IPS-18a (cell line): ENCODE results near the gene FRY.
"Not testable (repeated sequence)": the region's sequence is repeated elsewhere in the genome, so short reads cannot be mapped to it uniquely, and the experiment has no call there.

Experiments
- H3K27ac ChIP-seq: one replicate; pipeline ENCODE4 v1.5.1; 2013; ENCODE audit warnings: low read length
- H3K27me3 ChIP-seq: one replicate; pipeline ENCODE4 v1.6.1; 2013; ENCODE audit warnings: mild to moderate bottlenecking, low read length; ENCODE audit not compliant: control insufficient read depth, insufficient read depth
- H3K36me3 ChIP-seq: one replicate; pipeline ENCODE4 v1.6.1; 2013; ENCODE audit warnings: low read depth, low read length; ENCODE audit not compliant: control insufficient read depth
- H3K4me1 ChIP-seq: one replicate; pipeline ENCODE4 v1.6.1; 2013; ENCODE audit warnings: low read depth, low read length; ENCODE audit not compliant: control insufficient read depth
- H3K4me3 ChIP-seq: one replicate; pipeline ENCODE4 v1.5.1; 2013; ENCODE audit warnings: low read length
- H3K9ac ChIP-seq: one replicate; pipeline ENCODE4 v1.6.1; 2013; ENCODE audit warnings: mild to moderate bottlenecking, low read length, moderate library complexity
- H3K9me3 ChIP-seq: one replicate; pipeline ENCODE4 v1.6.1; 2013; ENCODE audit warnings: low read depth, low read length; ENCODE audit not compliant: control insufficient read depth

The FRY gene

GRCh38 chr13:32042551-32042950 is 11.0 kb downstream of the FRY start:
- no peaks in the 10 kb centered on the region for H3K27me3 ChIP-seq
- no peak overlapping the region for H3K4me3 ChIP-seq
- no peaks in the 10 kb centered on the region for H3K9me3 ChIP-seq
- no peak overlapping the region for H3K27ac ChIP-seq
- H3K36me3 ChIP-seq, result peaks cover 3% of the 10 kb centered on the region
- peaks cover 14% of the 10 kb centered on the region for H3K4me1 ChIP-seq
- H3K9ac ChIP-seq, result no peak overlapping the region

- no peak overlapping the region for H3K27ac ChIP-seq
- no peak overlapping the region for H3K4me3 ChIP-seq
Observed at GRCh38 chr13:32044446-32044845, 12.9 kb downstream of the FRY start.

DNA sequence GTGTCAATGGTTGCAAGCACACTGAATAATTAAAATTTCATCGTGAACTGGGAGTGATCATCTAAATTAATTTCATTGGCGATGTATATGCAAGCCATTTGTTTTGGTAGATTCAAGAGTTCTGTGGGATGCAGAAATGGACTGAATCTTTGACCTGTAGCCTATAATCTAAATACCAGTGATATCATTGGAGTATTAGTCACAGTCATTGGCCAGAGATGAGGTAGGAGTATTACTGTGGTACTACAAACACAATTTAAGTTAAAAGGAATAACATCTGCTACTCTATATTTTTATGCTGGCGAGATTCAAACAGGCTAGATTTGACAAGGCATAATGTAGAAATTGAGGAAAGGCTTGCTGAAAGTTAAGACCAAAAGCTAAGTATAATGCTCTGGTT is 14.0 kb downstream of the FRY start:
- Histone ChIP-seq H3K27ac (no peak overlapping the region), H3K27me3 (no peaks in the 10 kb centered on the region), H3K4me1 (peaks cover 14% of the 10 kb centered on the region), H3K9ac (no peak overlapping the region), H3K36me3 (no peaks in the 10 kb centered on the region), H3K9me3 (no peaks in the 10 kb centered on the region), H3K4me3 (no peak overlapping the region)

More at GRCh38 chr13:32044446-32044845, 12.9 kb downstream of the FRY start:
- H3K9ac ChIP-seq, result no peak overlapping the region
- H3K9me3 ChIP-seq, result no peaks in the 10 kb centered on the region
- H3K4me1 ChIP-seq, result peaks cover 14% of the 10 kb centered on the region
- no peaks in the 10 kb centered on the region for H3K27me3 ChIP-seq
- no peaks in the 10 kb centered on the region for H3K36me3 ChIP-seq

GRCh38 chr13:32045982-32046785 is 14.6 kb downstream of the FRY start:
- Histone ChIP-seq H3K27me3 (no peaks in the 10 kb centered on the region), H3K4me3 (no peak overlapping the region), H3K9ac (peak overlapping the region; percentile 14), H3K9me3 (no peaks in the 10 kb centered on the region), H3K36me3 (no peaks in the 10 kb centered on the region), H3K27ac (peak overlapping the region; percentile 33), H3K4me1 (peaks cover 14% of the 10 kb centered on the region)

- H3K36me3 ChIP-seq, result no peaks in the 10 kb centered on the region
- H3K9me3 ChIP-seq, result no peaks in the 10 kb centered on the region
- no peak overlapping the region for H3K9ac ChIP-seq
- no peak overlapping the region for H3K27ac ChIP-seq
- H3K4me3 ChIP-seq, result no peak overlapping the region
- peaks cover 14% of the 10 kb centered on the region for H3K4me1 ChIP-seq
- no peaks in the 10 kb centered on the region for H3K27me3 ChIP-seq
Observed at GRCh38 chr13:32047088-32047487, 15.5 kb downstream of the FRY start.

GRCh38 chr13:32047793-32048192 is 16.2 kb downstream of the FRY start:
- Histone ChIP-seq H3K4me1 (peaks cover 14% of the 10 kb centered on the region), H3K27ac (no peak overlapping the region)

DNA sequence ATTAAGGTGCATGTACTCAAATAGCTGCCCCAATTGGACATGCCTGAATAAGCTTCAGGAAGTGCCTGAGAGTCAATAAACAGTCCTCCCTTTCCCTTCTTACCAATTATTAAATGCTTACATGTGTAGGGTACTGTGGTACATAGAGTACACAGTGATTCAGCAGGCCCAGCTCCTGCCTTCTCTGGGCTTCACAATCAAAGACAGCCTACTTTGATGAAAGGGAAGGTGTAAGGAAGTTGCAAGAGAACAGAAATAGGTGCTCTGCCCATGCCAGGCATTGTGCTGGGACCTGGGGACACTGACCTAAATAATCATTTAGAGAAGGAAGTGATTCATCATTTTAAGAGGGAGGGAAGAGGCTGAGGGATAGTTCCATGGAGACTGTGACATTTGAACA is 17.2 kb downstream of the FRY start:
- no peaks in the 10 kb centered on the region for H3K27me3 ChIP-seq
- H3K4me1 ChIP-seq, result peaks cover 14% of the 10 kb centered on the region
- H3K4me3 ChIP-seq, result no peak overlapping the region
- H3K9ac ChIP-seq, result no peak overlapping the region
- no peaks in the 10 kb centered on the region for H3K9me3 ChIP-seq
- H3K36me3 ChIP-seq, result no peaks in the 10 kb centered on the region
- no peak overlapping the region for H3K27ac ChIP-seq

More at GRCh38 chr13:32047793-32048192, 16.2 kb downstream of the FRY start:
- Histone ChIP-seq H3K9ac (no peak overlapping the region), H3K4me3 (no peak overlapping the region), H3K9me3 (no peaks in the 10 kb centered on the region), H3K27me3 (no peaks in the 10 kb centered on the region), H3K36me3 (no peaks in the 10 kb centered on the region)

DNA sequence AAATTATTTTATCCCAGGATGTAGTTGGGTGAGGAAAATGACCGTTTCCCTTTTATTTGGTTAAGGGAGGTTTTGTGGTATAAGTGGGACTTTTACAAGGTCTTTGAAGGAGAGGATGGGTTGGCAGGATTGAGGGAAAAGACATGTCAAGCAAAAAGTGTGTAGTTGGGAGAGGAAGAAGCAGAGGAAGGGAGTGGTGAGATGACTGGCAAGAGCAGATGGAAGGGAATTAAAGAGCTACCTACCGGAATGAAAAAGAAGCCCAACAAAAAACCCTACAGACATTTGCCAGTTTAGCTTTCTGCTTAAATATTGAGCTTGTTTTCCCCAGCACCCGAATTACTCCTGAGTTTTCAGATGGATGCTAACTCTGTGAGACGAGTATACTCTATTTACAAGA is 19.6 kb downstream of the FRY start:
- H3K9me3 ChIP-seq, result no peaks in the 10 kb centered on the region
- H3K27ac ChIP-seq, result no peak overlapping the region
- peaks cover 11% of the 10 kb centered on the region for H3K4me1 ChIP-seq
- H3K36me3 ChIP-seq, result no peaks in the 10 kb centered on the region
- no peak overlapping the region for H3K9ac ChIP-seq
- H3K4me3 ChIP-seq, result no peak overlapping the region
- H3K27me3 ChIP-seq, result no peaks in the 10 kb centered on the region

DNA sequence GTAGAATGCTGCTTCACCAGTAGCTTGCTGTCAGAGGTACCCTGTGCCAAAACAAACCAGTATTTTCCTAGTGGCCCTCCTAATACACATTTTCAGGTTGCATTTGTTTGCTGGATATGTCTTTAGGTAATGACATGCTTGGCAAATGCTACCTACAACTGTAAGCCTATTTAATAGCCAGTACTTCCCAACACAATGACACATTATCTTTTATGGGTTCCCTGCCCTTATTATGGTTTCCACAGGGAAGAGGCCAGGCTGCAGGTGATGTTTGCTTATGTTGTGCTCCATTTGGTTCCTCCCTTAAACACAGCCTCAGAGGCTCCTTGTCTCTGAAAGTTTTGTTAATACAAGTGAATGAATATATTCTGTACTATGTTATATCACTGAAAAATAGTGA is 24.7 kb downstream of the FRY start:
- Histone ChIP-seq H3K4me1 (peaks cover 5% of the 10 kb centered on the region), H3K27ac (no peak overlapping the region), H3K36me3 (no peaks in the 10 kb centered on the region)

GRCh38 chr13:32057325-32057724 is 25.8 kb downstream of the FRY start:
- not testable (repeated sequence) for H3K27ac ChIP-seq, H3K9me3 ChIP-seq, H3K4me1 ChIP-seq, H3K4me3 ChIP-seq, H3K9ac ChIP-seq, H3K36me3 ChIP-seq, H3K27me3 ChIP-seq

More for the DNA sequence above, 24.7 kb downstream of the FRY start:
- Histone ChIP-seq H3K9me3 (no peaks in the 10 kb centered on the region), H3K9ac (no peak overlapping the region), H3K27me3 (no peaks in the 10 kb centered on the region), H3K4me3 (no peak overlapping the region)

DNA sequence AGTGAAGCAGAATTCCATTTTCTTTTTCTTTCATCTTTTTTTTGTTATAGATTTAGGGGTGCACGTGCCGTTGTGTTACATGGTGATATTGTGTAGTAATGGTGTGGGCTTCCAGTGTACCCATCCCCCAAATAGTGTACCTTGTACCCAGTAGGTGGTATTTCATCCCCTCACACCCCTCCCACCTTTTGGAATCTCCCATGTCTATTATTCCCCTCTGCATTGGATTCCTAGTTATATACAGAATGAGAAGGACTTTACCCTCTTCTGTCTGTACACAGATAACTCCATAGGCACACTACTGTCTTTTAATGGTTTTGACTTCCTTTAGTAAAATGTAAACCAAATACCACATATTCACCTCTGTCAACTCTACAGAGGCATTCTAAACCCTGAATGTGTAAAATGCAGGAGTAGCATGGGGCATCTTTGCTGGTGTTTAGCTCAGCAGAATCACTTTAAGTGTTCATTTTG is 28.0 kb downstream of the FRY start:
- no peak overlapping the region for H3K4me3 ChIP-seq
- H3K9me3 ChIP-seq, result no peaks in the 10 kb centered on the region
- no peaks in the 10 kb centered on the region for H3K27me3 ChIP-seq
- peaks cover 8% of the 10 kb centered on the region for H3K4me1 ChIP-seq
- H3K9ac ChIP-seq, result no peak overlapping the region
- no peak overlapping the region for H3K27ac ChIP-seq
- H3K36me3 ChIP-seq, result no peaks in the 10 kb centered on the region

DNA sequence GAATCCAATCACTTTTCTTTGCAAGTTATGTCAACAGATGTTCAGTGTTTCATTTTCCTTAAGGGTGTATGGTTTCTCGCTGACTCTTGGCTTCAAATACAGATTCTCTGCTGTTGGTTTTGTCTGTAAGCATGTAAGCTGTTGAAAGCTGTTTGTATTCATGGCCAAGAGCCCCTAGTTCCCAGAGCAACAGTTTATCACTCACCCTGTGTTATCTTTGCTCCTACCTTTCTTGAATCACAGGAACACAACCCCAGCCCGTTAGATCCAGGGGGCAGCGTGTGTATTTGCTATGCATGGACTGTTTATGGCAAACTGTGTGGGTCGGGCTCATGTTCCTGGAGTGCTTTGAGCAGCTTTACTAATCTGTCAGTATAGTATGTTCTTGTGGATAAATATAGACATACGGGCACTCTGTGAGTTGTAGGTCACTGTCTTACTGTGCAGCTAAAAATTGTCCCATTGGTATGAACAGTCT is 28.9 kb downstream of the FRY start:
- peaks cover 8% of the 10 kb centered on the region for H3K4me1 ChIP-seq
- no peak overlapping the region for H3K27ac ChIP-seq
- H3K9ac ChIP-seq, result no peak overlapping the region
- H3K27me3 ChIP-seq, result no peaks in the 10 kb centered on the region
- no peaks in the 10 kb centered on the region for H3K9me3 ChIP-seq
- no peaks in the 10 kb centered on the region for H3K36me3 ChIP-seq
- no peak overlapping the region for H3K4me3 ChIP-seq
